Neural crest cell (in vitro differentiated cells): Measurements from ENCODE around the gene PANX2. TPM values are rescaled to one million over a fixed set of nuclear protein-coding genes. Genes with fewer than 3 reads are reported as not detected.

ENCODE experiments used
- DNase-seq: peaks from one replicate; pipeline ENCODE4 v3.0.0; 2021; ENCODE audit warnings: low read depth, mixed read lengths, low spot score
- H3K27ac Mint-ChIP-seq: one replicate; pipeline ENCODE4 v1.8.0; 2021; ENCODE audit warnings: mild to moderate bottlenecking, mixed read lengths; ENCODE audit not compliant: unreplicated experiment
- H3K27me3 Mint-ChIP-seq: 2 replicates; pipeline ENCODE4 v1.8.0; 2021; ENCODE audit warnings: low read depth, mild to moderate bottlenecking, mixed read lengths
- H3K36me3 Mint-ChIP-seq: 2 replicates; pipeline ENCODE4 v1.8.0; 2021; ENCODE audit warnings: low read depth, mild to moderate bottlenecking, mixed read lengths
- H3K4me1 Mint-ChIP-seq: 2 replicates; pipeline ENCODE4 v1.8.0; 2021; ENCODE audit warnings: mixed read lengths
- H3K4me3 Mint-ChIP-seq: one replicate; pipeline ENCODE4 v1.8.0; 2021; ENCODE audit warnings: mild to moderate bottlenecking, mixed read lengths
- H3K9me3 Mint-ChIP-seq: 2 replicates; pipeline ENCODE4 v1.8.0; 2021; ENCODE audit warnings: mixed read lengths
- total RNA-seq: library from RNA; stranded (reverse); gene quantifications from 2 replicates; pipeline ENCODE4 v1.2.1, GENCODE V29; 2021
- TF ChIP-seq, protein P1 (sequence below): fragments of 200-600 bp; sonication (generic); conservative IDR thresholded peaks from 2 replicates; pipeline ENCODE4 v1.5.0; 2021; ENCODE audit warnings: antibody characterized with exemption, mild to moderate bottlenecking

Gene PANX2
- total RNA-seq, 1 donor from 2014 or later, result 2.5 TPM

DNA sequence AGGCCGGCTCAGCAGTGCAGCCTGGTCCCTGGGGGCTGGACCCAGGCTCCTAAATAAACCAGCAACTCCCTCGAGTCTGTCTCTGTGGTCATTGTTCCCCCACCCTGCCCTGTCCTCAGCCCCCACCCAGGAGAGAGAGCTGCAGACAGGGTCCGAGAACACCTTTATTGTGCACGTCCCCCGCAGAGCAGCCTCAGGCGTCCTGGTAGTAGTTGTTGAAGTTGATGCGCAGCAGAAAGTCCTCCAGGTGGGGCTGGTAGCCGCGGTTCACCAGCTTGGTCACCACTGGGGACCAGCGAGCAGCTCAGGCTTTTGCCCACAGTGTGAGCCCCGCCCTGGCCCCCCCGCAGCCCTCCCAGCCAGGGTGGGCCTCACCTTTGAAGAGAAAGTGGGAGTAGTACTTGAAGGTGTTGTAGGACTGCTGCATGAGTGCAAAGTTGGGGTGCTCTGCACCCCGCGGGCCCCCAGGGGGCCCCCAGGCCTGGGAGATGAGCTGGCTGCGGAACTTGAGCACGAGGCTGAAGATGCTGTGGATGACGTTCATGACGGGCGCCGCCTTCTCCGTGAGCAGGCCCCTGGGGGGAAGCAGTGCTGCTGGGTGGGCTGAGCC lies 47.1 kb downstream of the PANX2 start:
- H3K27ac Mint-ChIP-seq, result no peak overlapping the region
- no peak for DNase-seq
- no peaks in the 10 kb centered on the region for H3K9me3 Mint-ChIP-seq
- H3K27me3 Mint-ChIP-seq, result no peaks in the 10 kb centered on the region
- TF ChIP-seq, protein P1, sequence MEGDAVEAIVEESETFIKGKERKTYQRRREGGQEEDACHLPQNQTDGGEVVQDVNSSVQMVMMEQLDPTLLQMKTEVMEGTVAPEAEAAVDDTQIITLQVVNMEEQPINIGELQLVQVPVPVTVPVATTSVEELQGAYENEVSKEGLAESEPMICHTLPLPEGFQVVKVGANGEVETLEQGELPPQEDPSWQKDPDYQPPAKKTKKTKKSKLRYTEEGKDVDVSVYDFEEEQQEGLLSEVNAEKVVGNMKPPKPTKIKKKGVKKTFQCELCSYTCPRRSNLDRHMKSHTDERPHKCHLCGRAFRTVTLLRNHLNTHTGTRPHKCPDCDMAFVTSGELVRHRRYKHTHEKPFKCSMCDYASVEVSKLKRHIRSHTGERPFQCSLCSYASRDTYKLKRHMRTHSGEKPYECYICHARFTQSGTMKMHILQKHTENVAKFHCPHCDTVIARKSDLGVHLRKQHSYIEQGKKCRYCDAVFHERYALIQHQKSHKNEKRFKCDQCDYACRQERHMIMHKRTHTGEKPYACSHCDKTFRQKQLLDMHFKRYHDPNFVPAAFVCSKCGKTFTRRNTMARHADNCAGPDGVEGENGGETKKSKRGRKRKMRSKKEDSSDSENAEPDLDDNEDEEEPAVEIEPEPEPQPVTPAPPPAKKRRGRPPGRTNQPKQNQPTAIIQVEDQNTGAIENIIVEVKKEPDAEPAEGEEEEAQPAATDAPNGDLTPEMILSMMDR, result no peak
- H3K4me1 Mint-ChIP-seq, result no peaks in the 10 kb centered on the region
- H3K36me3 Mint-ChIP-seq, result peaks cover 17% of the 10 kb centered on the region
- H3K4me3 Mint-ChIP-seq, result no peak overlapping the region

GRCh38 chr22:50218153-50218995 lies 47.8 kb downstream of the PANX2 start:
- Mint-ChIP-seq H3K27ac (no peak overlapping the region), H3K4me1 (no peaks in the 10 kb centered on the region), H3K36me3 (peaks cover 16% of the 10 kb centered on the region), H3K4me3 (no peak overlapping the region), H3K27me3 (no peaks in the 10 kb centered on the region), H3K9me3 (no peaks in the 10 kb centered on the region)
- no peak for DNase-seq
- TF ChIP-seq, protein P1, result no peak

DNA sequence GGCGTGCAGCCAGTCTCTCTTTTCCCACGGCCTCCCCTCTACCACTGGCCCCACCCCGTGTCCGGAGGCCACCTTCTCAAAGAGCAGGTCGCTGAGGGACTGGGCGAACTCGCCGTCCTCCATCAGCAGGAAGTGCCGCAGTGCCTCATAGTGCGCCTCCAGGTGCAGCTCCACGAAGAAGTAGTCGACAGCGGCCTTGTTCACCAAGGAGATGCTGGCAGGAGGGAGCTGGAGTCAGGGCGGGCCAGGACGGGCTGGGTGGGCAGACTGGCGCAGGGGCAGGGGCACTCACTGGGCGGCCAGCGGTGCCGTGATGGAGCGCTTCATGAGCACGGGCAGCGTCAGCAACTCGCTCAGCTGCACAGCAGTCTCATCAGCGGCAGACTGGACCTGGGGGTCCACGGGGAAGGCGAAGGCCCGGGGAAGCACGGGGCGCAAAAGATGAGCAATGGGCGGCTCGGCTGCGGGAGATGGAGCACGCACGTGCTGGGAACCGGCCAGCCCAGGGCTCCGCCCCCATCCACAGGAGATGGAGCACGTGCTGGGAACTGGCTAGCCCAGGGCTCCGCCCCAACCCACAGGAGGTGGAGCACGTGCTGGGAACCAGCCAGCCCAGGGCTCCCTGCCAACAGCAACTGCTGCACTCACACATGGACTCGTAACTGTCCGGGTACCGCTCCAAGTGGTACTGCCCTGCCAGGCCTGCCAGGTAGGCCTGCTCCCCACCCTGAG lies 48.6 kb downstream of the PANX2 start:
- peaks cover 10% of the 10 kb centered on the region for H3K36me3 Mint-ChIP-seq
- no peaks in the 10 kb centered on the region for H3K9me3 Mint-ChIP-seq
- no peaks in the 10 kb centered on the region for H3K27me3 Mint-ChIP-seq
- TF ChIP-seq, protein P1, result no peak
- H3K4me1 Mint-ChIP-seq, result no peaks in the 10 kb centered on the region
- no peak overlapping the region for H3K27ac Mint-ChIP-seq
- no peak for DNase-seq
- H3K4me3 Mint-ChIP-seq, result no peak overlapping the region

- H3K27ac Mint-ChIP-seq, result no peak overlapping the region
- peaks cover 7% of the 10 kb centered on the region for H3K36me3 Mint-ChIP-seq
- TF ChIP-seq, protein P1, result no peak
Measured at GRCh38 chr22:50219800-50220602, 49.5 kb downstream of the PANX2 start.

More at GRCh38 chr22:50219800-50220602, 49.5 kb downstream of the PANX2 start:
- H3K4me3 Mint-ChIP-seq, result no peak overlapping the region
- H3K27me3 Mint-ChIP-seq, result no peaks in the 10 kb centered on the region
- H3K4me1 Mint-ChIP-seq, result no peaks in the 10 kb centered on the region
- DNase-seq, result no peak
- H3K9me3 Mint-ChIP-seq, result no peaks in the 10 kb centered on the region
